HG02852 (cell line): ENCODE measurements around the gene PVR.
"Not testable (repeated sequence)": the region's sequence is repeated elsewhere in the genome, so short reads cannot be mapped to it uniquely, and the experiment has no call there.

Experiments used
- ATAC-seq: cut with Tn5 transposase; IDR thresholded peaks from one replicate; pipeline ENCODE4 v1.9.1; 2021; ENCODE audit warnings: mild to moderate bottlenecking, moderate library complexity; ENCODE audit not compliant: unreplicated experiment

PVR gene

DNA sequence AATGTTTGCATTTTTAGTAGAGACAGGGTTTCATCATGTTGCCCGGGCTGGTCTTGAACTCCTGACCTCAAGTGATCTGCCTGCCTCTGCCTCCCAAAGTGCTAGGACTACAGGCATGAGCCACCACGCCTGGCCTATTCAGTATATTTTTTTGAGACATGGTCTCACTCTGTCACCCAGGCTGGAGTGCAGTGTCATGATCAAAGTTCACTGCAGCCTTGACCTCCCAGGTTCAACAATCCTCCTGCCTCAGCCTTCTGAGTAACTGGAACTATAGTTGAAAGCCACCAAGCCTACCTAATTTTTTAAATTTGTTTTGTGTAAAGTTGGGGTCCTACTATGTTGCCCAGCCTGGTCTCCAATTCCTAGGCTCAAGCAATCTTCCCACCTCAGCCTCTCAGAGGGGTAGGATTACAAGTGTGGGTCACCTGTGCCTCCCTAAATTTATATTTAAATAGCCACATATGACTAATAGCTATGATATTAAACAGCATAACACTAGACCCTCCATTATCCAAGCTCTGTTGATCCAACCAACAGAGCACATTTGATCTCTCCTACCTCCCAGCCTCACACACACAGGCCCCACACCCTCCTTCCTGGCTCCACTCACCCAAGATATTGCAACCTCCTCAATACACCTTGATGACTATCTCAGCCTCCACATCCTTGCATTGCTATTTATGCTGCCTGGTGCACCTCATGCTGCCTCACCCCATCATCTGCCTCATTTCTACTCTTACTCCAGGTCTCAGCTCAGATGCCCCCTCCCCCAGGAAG, 25.5 kb downstream of the PVR start:
- no peak for ATAC-seq

DNA sequence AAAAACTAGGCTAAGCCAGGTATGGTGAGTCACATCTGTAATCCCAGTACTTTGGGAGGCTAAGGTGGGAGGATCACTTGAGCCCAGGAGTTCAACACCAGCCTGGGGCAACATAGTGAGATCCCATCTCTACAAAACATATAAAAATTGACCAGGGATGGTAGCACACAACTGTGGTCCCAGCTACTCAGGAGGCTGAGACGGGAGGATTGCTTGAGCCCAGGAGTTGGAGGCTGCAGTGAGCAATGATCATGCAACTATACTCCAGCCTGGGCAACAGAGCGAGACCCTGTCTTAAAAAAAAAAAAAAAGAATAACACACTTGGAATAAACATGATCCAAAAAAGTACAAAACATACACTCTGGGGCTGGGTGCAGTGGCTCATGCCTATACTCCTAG, 26.3 kb downstream of the PVR start:
- not testable (repeated sequence) for ATAC-seq

DNA sequence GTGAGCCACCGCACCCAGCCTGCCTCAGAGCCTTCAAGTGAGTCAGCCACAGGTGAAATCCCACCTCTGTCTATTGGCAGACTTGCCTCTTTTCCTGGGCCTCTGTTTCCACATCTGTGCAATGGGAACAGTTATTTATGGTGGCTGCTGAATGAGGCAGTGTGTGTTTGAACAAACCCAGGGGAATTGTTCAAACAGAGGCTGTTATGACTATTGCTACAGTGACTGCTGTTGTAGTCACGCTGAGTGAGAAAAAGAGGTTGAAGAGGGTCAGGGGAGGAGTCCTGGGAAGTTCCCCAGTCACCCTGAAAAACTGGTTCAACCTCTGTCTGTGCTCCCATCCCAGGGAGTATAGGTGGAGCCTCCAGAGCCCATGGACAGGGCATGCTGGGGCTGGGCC, 27.7 kb downstream of the PVR start, which contains the start of gene CEACAM19:
Gene CEACAM19 (plus strand): TSS at position 83 of the 400 bp plus-strand sequence. CDS start 450 bp downstream, outside the sequence.
- ATAC-seq, result no peak

DNA sequence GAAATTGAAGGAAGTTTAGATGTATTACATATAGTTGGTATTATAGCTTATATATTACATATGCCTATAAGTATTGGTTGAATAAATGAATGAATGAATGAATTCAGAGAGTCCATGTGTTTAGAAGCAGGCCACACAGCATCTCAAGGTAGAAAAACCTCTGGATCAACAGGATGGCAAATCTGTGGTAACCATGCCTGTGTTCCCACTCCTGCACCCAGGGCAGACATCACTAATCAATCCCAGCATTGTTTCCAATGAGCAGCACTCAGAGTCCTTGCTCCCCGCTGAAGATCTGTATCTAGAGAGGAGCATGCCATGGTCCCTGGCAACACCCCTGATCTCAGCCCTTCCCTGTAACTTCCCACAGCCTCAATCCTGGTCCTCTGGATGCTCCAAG, 28.5 kb downstream of the PVR start:
- no peak for ATAC-seq

DNA sequence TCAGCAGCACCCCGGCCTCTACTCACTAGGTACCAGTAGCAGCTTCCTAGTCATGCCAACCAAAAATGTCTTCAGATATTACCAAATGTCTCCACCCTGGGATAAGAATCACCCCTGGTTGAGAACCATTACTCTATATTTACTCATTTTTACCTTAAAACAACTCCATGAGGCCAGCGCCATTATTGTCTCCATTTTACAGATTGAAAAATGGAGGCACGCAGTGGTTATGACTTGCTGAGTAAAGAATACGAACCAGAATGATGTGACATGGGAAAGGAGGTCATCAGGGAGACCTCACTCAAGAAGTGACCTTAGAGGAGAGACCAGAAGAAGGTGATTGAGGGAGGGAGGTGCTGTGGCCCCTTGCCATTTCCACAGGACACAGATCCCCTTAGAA, 29.8 kb downstream of the PVR start:
- ATAC-seq, result no peak

DNA sequence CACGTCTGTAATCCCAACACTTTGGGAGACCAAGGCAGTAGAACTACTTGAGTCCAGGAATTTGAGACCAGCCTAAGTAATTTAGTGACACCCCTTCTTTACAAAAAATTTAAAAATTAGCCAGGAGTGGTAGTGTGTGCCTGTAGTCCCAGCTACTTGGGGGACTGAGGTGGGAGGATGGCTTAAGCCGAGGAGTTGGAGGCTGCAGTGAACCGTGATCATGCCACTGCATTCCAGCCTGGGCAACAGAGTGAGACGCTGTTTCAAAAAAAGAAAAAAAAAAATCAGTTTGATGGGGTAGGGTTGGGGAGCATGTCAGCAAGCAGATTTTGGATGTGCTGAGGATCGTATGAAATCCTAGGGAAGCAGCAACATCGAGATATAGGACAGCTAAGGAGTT, 31.8 kb downstream of the PVR start:
- no peak for ATAC-seq

DNA sequence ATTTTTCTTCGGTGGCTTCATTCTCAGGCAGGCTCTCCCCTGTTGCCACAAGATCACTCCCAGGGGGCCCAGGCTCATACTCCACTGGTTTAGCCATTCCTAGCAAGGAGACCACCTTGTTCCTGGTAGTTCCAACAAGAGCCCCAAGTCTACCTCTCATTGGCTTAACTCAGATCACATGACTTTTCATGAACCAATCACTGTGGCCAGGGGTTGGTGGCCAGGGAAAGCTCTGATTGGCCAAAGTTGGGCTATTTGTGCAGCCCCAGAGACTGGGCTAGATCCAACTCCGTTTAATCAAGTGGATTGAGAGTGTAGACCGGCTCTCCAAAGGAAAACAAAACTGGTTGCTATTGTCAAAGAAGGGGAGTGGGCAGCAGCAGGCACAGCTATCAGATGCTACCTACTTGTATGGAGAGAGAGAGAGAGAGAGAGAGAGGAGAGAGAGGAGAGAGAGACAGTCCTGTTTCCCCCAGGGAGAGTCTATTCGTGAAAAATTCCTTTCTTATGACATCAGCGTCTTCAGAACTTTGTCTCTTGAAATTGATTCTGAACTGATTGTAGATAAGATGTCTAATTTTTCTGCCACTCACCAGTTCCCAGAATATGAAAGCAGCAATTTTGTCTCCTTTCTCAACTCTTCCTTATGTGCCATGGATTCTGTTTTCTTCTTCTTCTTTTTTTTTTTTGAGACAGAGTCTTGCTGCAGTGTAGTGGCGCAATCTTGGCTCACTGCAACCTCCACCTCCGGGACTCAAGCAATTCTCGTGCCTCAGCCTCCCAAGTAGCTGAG, 33.5 kb downstream of the PVR start:
- no peak for ATAC-seq

DNA sequence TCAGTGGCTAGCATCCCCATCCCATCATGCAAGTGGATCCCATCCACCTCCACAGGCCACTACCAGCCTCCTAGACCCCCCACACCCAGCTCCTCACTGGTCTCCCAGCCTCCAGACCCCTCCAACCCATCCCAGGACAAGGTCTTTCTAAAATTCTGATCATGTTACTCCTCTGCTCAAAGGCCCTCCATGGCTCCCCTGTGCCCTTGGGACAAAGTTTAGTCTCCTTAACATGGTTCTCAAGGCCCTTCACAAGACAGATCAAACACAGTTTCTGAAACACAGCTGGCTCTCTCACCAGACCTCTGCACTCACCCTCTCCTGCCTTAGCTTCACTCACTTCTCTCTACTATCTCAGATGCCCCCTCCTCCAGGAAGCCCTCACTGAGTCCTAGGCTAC, 36.8 kb downstream of the PVR start:
- no peak for ATAC-seq

DNA sequence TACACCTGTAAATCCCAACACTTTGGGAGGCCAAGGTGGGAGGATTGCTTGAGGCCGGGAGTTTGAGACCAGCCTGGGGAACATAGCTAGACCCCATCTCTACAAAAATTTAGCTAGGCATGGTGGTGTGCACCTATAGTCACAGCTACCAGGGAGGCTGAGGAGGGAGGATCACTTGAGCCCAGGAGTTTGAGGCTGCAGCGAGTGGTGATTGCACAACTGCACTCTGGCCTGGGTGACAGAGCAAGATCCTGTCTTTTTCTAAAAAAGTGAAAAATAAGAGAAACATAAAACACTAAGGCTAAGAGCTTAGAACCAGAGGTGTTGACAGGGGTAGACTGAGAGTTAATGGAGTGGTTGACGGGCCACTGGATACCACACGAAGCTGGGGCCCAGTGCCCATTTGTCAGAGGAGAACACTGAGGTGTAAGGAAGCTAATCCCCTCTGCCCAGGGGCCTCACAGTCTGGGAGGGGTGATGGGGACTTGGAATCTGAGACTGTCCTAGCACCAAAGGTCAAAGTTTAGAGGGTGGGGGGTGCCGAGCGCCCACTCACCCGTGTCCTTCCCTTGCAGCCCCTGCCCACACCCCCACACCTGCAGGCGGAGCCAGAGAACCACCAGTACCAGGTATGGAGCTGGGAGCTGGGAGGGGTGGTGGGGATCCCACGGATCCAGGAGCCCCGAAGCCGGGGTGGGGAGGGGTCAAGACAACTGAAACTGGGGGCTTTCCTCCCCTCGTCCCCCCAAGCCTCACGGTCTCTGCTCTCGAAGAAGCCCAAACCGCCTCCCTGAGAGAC, 38.5 kb downstream of the PVR start:
- ATAC-seq, result no peak

DNA sequence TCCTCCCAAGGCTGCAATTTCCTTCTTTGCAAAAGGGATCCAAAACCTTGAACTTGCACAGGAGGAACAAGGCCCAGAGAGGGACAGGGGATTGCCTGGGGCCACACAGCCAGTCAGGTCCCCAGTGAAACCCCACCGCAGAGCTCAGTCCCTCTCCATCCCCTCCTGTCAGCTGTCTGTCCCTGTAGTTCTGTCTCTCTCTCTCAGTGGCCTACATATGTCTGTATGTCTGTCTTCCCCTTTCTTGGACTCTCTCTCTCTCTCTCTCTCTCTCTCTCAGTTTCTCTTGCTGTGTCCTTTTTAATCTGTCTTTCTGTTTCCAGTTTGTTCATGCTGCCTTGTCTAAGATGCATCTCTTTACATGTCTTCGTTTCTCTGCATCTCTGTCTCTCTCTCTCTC, 39.1 kb downstream of the PVR start:
- no peak for ATAC-seq

DNA sequence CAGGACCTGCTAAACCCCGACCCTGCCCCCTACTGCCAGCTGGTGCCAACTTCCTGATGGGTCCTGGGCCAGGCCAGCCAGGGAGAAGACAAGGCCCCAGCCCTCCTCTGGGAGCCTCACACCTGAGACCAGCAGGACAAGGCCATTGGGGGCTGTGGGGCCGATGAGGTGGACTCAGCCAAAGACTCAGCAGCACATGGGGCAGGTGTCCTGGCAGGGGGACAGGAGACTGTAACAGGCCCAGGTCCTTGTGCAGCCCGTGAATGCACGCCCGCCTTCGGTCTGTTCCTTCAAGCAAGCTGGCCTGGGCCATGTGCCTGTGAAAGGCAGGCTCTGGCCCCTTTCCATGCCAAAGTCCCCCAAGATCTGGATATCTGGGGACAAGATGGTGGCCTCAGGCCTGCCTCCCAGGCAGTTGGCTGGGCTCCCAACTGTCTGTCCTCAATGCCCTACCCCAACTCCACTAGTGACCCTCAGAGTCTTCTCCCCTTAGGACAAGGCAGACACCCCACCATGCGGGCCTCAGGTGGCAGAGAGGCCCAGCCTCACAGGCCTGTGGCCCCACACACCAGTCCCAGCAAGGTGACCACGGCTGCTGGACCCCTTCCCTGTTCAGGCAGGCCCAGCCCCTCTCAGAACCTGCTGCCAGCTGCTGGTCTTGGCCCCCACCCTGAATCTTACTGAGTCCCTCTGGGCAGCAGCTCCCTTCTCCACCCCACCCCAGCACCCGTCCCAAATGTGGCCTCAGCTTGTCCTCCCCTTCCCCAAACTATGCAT, 39.9 kb downstream of the PVR start:
- no peak for ATAC-seq

DNA sequence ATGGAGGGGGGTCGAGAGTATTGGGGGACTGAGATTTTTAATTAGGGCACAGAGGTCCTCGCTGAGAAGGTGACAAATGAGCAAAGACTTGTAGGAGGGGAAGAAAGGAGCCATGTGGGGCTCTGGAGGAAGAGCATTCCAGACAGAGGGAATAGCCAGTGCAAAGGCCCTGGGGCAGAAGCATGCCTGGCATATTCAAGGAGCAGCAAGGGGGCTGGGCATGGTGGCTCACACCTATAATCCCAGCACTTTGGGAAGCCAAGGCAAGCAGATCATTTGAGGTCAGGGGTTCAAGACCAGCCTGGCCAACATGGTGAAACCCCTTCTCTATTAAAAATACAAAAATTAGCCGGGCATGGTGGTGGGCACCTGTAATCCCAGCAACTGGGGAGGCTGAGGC, 40.7 kb downstream of the PVR start:
- ATAC-seq, result not testable (repeated sequence)

DNA sequence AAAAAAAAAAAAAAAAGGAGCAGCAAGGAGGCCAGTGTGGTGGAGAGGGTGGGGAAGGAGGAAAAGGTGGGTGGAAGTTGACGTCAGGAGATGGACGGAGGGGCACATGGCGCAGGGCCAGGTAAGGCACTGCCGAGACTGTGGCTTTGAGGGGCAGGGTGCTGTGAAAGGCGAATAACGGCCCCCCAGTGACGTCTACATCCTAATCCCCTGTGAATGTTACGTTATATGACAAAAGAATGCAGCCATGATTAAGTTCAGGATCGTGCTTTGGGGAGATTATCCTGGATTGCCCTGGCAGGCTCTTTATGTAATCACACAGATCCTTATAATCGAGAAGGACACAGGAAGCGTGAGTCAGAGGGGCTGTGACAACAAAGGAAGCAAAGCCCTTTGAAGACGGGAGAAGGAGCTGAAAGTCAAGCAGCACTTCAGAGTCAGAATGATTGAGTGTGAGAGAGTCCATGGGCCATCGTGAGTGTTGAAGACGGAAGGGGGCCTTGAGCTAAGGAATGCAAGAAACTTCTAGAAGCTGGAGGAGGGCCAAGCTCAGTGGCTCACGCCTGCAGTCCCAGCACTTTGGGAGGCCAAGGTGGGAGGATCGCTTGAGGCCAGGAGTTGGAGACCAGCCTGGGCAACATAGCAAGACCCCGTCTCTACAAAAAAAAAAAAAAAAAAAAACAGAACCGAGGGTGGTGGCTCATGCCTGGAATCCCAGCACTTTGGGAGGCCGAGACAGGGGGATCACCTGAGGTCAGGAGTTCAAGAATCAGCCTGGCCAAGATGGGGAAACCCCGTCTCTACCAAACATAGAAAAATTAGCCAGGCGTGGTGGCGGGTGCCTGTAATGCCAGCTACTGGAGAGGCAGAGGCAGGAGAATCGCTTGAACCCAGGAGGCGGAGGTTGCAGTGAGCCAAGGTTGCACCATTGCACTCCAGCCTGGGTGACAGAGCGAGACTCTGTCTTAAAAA, 41.5 kb downstream of the PVR start:
- no peak for ATAC-seq

DNA sequence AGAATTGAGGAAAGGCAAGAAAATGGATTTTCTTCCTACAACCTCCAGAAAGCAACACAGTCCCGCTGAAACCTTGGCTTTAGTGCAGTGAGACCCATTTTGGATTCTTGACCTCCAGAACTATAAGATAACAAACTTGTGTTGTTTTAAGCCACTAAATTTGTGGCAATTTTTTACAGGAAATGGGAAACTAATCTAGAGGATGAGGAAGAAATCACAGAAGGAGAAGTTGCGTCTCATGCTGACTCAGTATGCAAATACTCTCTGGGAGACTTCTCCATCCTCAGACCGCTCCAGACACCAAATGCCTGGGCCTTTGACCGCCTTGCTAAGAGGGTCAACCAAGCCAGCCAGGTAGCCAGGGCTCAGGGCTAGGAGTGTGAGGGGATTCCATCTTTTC, 42.2 kb downstream of the PVR start:
- no peak for ATAC-seq

DNA sequence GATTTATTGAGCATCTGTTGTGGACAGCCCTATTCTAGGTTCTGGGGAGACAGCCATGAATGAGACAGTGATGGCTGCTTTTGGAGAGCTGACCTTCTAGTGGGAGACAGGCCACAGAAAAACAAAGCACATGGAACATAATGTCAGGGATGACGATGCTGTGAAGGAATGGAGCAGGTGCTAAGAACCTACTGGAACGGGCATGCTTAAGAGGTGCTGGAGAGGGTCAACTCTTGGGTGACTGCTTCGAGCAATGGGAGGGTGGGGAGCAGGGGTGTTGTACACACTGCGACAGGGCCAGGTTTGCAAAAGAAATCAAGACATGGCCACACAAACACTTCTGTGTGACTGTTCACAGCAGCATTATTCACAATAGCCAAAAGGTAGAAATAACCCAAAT, 43.2 kb downstream of the PVR start:
- ATAC-seq, result no peak

DNA sequence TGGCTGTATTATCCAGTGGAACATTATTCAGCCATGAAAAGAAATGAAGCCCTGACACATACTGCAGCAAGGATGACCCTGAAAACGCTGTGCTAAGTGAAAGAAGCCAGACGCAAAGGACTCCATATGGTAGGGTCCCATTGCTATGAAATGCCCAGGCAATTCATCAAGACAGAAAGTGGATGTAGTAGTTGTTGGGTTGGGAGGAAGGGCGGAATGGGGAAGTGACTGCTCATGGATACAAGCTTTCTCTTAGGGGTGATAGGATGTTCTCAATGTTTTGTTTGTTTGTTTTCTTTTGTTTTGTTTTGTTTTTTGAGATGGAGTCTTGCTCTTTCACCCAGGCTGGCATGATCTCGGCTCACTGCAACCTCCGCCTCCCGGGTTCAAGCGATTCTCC, 44.2 kb downstream of the PVR start:
- ATAC-seq, result no peak

DNA sequence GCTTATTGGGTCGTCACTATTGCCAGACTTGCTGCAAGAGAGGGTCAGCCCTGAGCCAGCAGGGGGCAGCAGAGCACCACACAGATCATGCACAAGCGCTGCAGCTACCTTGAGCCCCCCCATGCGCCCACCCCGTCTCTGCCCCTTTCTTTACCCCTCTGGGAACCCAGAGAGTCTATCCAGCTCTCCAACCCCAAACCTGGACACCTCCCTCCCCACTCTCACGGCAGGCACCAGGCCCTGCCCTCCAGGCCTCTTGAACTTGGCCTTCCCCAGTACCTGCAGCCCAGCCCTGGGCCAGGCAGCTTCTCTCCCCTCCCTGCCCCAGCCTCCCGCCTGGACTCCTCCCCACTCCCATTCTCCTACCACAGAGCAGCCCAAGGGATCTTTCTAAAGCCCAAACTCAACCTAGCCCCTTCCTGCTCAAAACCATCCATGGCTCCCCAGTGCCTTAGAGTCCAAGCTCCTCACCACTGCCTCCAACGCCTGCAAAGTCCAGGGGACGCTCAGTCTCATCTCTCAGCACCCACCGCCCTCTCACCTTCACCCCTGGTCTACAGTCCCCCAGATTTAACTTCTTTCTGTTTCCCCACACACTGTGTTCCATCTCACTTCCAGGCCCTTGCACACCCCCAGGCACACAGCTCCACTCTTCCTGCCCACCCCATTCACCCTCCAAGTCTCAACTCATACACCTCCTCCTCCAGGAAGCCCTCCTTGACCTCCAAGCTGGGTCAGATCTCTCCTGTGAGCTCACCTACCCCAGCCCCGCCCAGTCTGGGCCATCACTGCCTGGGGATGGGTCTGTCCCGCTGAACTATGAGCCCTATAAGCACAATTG, 45.8 kb downstream of the PVR start:
- no peak for ATAC-seq

DNA sequence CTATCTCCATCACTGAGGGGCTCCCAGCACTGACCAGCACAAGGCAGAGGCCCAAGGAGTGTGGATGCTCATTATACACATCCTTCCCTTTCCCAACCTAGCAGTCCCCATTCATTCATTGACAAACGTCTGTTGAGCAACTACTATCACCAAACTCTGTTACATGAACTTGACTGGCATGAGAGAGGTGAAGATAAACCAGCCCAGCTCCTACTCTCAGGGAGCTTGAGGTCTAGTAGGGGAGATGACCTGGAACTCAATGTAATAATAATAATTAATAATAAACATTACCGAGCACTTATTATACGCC, 46.4 kb downstream of the PVR start:
- ATAC-seq, result no peak

DNA sequence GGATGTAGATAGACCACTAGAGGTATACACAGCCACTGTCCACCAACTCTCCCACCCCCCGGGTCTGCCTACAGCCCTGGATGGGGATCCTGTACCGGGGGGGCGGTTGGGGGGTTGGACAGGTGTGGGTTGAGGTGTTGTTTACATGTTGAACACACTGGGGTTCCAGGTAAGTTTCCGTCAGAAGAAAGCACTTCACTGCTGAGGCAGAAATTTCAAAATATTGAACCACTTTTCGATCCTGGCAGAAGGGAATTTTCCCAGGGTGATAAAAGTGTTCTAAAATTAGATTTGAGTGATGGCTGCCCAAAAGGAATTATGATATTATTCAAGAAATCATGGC, 48.6 kb downstream of the PVR start:
- peak; percentile 19 for ATAC-seq
